ENCODE data around the gene HSFX4. TPM values are rescaled to one million over a fixed set of nuclear protein-coding genes. Genes with fewer than 3 reads are reported as not detected.
"Not testable (repeated sequence)": the region's sequence is repeated elsewhere in the genome, so short reads cannot be mapped to it uniquely, and the experiment has no call there.

HSFX4 gene
- total RNA-seq, 6 experiments from 2014 or later, result not detected

- Histone ChIP-seq H3K27me3 (no peaks in the 10 kb centered on the region), H3K9me3 (no peaks in the 10 kb centered on the region), H3K4me3 (no peak overlapping the region), H3K4me1 (no peaks in the 10 kb centered on the region), H3K27ac (no peak overlapping the region), H3K36me3 (no peaks in the 10 kb centered on the region)
- no peak for DNase-seq
- intact Hi-C loops (cut with DNase I), result no loop called here
- TF ChIP-seq CTCF (IDR thresholded peaks at IDR 0.05) (no peak), POLR2A (IDR thresholded peaks at IDR 0.05) (no peak)
- 63% methylated on average over 3 of the region's 3 CpGs for WGBS (ENCODE audit: insufficient coverage, low coverage, low lambda C conversion rate, missing lambda C conversion rate)
- no peak for ATAC-seq
Measured at GRCh38 chrX:149916745-149917392, 12.5 kb upstream of the HSFX4 start.

- H3K27me3 ChIP-seq; ATAC-seq; DNase-seq; H3K36me3 ChIP-seq; H3K9me3 ChIP-seq; H3K27ac ChIP-seq; H3K4me1 ChIP-seq; intact Hi-C loops (cut with DNase I); H3K4me3 ChIP-seq: not testable (repeated sequence)
- no CpG with 5 or more reads among the region's 4 CpGs for WGBS (ENCODE audit: insufficient coverage, low coverage, low lambda C conversion rate, missing lambda C conversion rate)
Measured at GRCh38 chrX:149923836-149924235, 5.5 kb upstream of the HSFX4 start.

GRCh38 chrX:149924434-149924833 lies 4.9 kb upstream of the HSFX4 start:
- H3K27me3 ChIP-seq; DNase-seq; H3K27ac ChIP-seq; ATAC-seq; H3K36me3 ChIP-seq; intact Hi-C loops (cut with DNase I); H3K9me3 ChIP-seq; H3K4me3 ChIP-seq; H3K4me1 ChIP-seq: not testable (repeated sequence)
- no CpG with 5 or more reads among the region's 5 CpGs for WGBS (ENCODE audit: insufficient coverage, low coverage, low lambda C conversion rate, missing lambda C conversion rate)

- intact Hi-C loops (cut with DNase I); H3K36me3 ChIP-seq; H3K9me3 ChIP-seq; H3K4me1 ChIP-seq; H3K4me3 ChIP-seq; DNase-seq; H3K27me3 ChIP-seq; ATAC-seq; H3K27ac ChIP-seq: not testable (repeated sequence)
- no CpG with 5 or more reads among the region's 8 CpGs for WGBS (ENCODE audit: insufficient coverage, low coverage, low lambda C conversion rate, missing lambda C conversion rate)
Measured at GRCh38 chrX:149927245-149927963, 2.0 kb upstream of the HSFX4 start.

- H3K36me3 ChIP-seq; H3K27ac ChIP-seq; intact Hi-C loops (cut with DNase I); H3K27me3 ChIP-seq; ATAC-seq; DNase-seq; H3K9me3 ChIP-seq; H3K4me1 ChIP-seq; H3K4me3 ChIP-seq: not testable (repeated sequence)
- no CpG with 5 or more reads among the region's 1 CpG for WGBS (ENCODE audit: insufficient coverage, low coverage, low lambda C conversion rate, missing lambda C conversion rate)
Measured at GRCh38 chrX:149927964-149928258, 1.5 kb upstream of the HSFX4 start.

- H3K4me3 ChIP-seq; H3K36me3 ChIP-seq; ATAC-seq; H3K4me1 ChIP-seq; H3K27ac ChIP-seq; DNase-seq; H3K9me3 ChIP-seq; intact Hi-C loops (cut with DNase I); H3K27me3 ChIP-seq: not testable (repeated sequence)
- no CpG with 5 or more reads among the region's 1 CpG for WGBS (ENCODE audit: insufficient coverage, low coverage, low lambda C conversion rate, missing lambda C conversion rate)
Measured at GRCh38 chrX:149928635-149929034, 738 bp upstream of the HSFX4 start.

- H3K4me1 ChIP-seq; DNase-seq; H3K4me3 ChIP-seq; H3K36me3 ChIP-seq; H3K27me3 ChIP-seq; intact Hi-C loops (cut with DNase I); H3K27ac ChIP-seq; H3K9me3 ChIP-seq: not testable (repeated sequence)
- WGBS (ENCODE audit: insufficient coverage, low coverage, low lambda C conversion rate, missing lambda C conversion rate), result 17% methylated on average over 1 of the region's 4 CpGs
- peak; percentile 25 to 40 (median 36) for ATAC-seq
Measured at GRCh38 chrX:149931355-149931754, 2.0 kb downstream of the HSFX4 start.

GRCh38 chrX:149932150-149932549 lies 2.8 kb downstream of the HSFX4 start:
- ATAC-seq; H3K27ac ChIP-seq; H3K4me1 ChIP-seq; H3K4me3 ChIP-seq; DNase-seq; H3K27me3 ChIP-seq; H3K36me3 ChIP-seq; intact Hi-C loops (cut with DNase I); H3K9me3 ChIP-seq: not testable (repeated sequence)
- 69% methylated on average over 2 of the region's 2 CpGs for WGBS (ENCODE audit: insufficient coverage, low coverage, low lambda C conversion rate, missing lambda C conversion rate)

- intact Hi-C loops (cut with DNase I); H3K4me3 ChIP-seq; H3K4me1 ChIP-seq; H3K27ac ChIP-seq; H3K36me3 ChIP-seq; H3K9me3 ChIP-seq; H3K27me3 ChIP-seq; DNase-seq; ATAC-seq: not testable (repeated sequence)
- WGBS (ENCODE audit: insufficient coverage, low coverage, low lambda C conversion rate, missing lambda C conversion rate), result no CpG with 5 or more reads among the region's 5 CpGs
Measured at GRCh38 chrX:149932970-149933369, 3.6 kb downstream of the HSFX4 start.

- H3K36me3 ChIP-seq; H3K9me3 ChIP-seq; ATAC-seq; H3K4me3 ChIP-seq; H3K27me3 ChIP-seq; H3K4me1 ChIP-seq; H3K27ac ChIP-seq; DNase-seq; intact Hi-C loops (cut with DNase I): not testable (repeated sequence)
- no CpG with 5 or more reads among the region's 21 CpGs for WGBS (ENCODE audit: insufficient coverage, low coverage, low lambda C conversion rate, missing lambda C conversion rate)
Measured at GRCh38 chrX:149933547-149933946, 4.2 kb downstream of the HSFX4 start.

- peak overlapping the region in 1 of 3 donors; percentile 88 for H3K27ac ChIP-seq
- peak overlapping the region; percentile 41 to 71 (median 65) for H3K4me3 ChIP-seq
Measured at GRCh38 chrX:149937328-149937727, 8.0 kb downstream of the HSFX4 start.

More at GRCh38 chrX:149937328-149937727, 8.0 kb downstream of the HSFX4 start:
- DNase-seq; ATAC-seq; H3K27me3 ChIP-seq; intact Hi-C loops (cut with DNase I); H3K36me3 ChIP-seq; H3K4me1 ChIP-seq; H3K9me3 ChIP-seq: not testable (repeated sequence)
- WGBS (ENCODE audit: insufficient coverage, low coverage, low lambda C conversion rate, missing lambda C conversion rate), result 56% methylated on average over 2 of the region's 5 CpGs
